Epithelial cell of esophagus (primary cell): ENCODE results near the gene STOX1.

ENCODE experiments used
- DNase-seq: peaks from one replicate; pipeline ENCODE4 v3.0.0; 2010; ENCODE audit warnings: low read depth
- H3K4me3 ChIP-seq: 2 replicates; pipeline ENCODE4 v1.5.1; 2011; ENCODE audit warnings: mild to moderate bottlenecking, low read length, control low read depth
- CTCF ChIP-seq: IDR thresholded peaks from 2 replicates; pipeline ENCODE4 v1.5.1; 2011; ENCODE audit warnings: low read depth, mild to moderate bottlenecking, low read length, control low read depth, inconsistent platforms; ENCODE audit not compliant: insufficient read depth; ENCODE audit errors: missing control alignments

STOX1 gene

GRCh38 chr10:68871105-68871711 is 43.9 kb downstream of the STOX1 start:
- no peak for TF ChIP-seq CTCF
- no peak for DNase-seq
- H3K4me3 ChIP-seq: no peak overlapping the region

DNA sequence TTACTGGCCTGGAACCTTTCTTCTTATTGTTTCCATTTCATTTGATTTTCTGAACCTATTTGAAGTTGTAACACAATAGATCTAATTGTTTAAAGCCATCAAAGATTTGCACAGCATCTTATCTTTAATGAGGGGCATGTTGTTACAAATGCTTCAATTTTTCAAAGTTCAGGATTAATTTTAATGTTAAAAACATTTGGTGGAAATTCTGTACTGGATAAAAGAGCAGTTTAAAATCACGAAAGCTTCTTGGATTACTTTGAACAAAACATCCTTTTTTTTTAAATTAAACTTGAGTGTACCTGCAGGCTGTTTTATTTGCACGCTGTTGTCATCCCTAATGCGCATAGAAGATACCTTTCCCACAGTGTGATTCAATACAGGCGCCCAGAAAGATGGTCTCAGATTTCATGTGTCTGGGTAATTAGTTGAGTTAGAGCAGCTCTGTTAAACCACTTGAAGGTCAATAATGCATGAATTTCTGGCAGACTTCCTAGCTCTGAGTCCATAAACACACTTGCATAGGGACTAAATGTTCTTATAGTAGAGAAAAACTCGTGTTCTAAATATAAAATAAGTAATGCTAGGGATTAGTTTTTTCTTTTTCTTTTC is 44.5 kb downstream of the STOX1 start:
- H3K4me3 ChIP-seq: no peak overlapping the region
- peak; percentile 33 for DNase-seq
- no peak for TF ChIP-seq CTCF

- no peak for DNase-seq
- no peak for TF ChIP-seq CTCF
- H3K4me3 ChIP-seq: no peak overlapping the region
Observed at GRCh38 chr10:68876246-68877138, 49.2 kb downstream of the STOX1 start.

- no peak overlapping the region for H3K4me3 ChIP-seq
- no peak for TF ChIP-seq CTCF
- no peak for DNase-seq
Observed at GRCh38 chr10:68877482-68878110, 50.3 kb downstream of the STOX1 start.

GRCh38 chr10:68878496-68878895 is 51.2 kb downstream of the STOX1 start:
- no peak for TF ChIP-seq CTCF
- no peak overlapping the region for H3K4me3 ChIP-seq
- no peak for DNase-seq

DNA sequence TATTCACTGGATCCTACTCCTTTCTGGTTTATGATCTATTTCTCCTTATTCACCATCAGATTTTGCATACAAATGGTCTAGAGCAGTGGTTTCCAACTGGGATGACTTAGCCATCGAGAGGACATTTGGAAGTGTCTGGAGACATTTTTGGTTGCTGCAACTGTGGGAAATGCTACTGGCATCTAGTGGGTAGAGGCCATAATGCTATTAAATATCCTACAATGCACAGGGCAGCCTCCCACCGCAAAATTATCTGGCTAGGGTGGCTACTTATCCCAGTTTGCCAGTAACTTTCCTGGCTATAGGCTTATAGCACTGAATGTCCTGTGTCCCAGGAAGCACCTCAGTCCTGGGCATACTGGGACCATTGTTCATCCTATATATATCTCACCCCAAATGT is 52.3 kb downstream of the STOX1 start:
- H3K4me3 ChIP-seq: no peak overlapping the region
- TF ChIP-seq CTCF: no peak
- no peak for DNase-seq
